HL-60/S4 (cell line): ENCODE data around the gene TMTC1.

Experiments
- in situ Hi-C: fragments of 300-500 bp; cut with MboI; formaldehyde crosslinking; loops from 2 replicates; pipeline ENCODE4 v1.14.3; 2022; ENCODE audit warnings: low sequenced_read_pairs

Gene TMTC1

DNA sequence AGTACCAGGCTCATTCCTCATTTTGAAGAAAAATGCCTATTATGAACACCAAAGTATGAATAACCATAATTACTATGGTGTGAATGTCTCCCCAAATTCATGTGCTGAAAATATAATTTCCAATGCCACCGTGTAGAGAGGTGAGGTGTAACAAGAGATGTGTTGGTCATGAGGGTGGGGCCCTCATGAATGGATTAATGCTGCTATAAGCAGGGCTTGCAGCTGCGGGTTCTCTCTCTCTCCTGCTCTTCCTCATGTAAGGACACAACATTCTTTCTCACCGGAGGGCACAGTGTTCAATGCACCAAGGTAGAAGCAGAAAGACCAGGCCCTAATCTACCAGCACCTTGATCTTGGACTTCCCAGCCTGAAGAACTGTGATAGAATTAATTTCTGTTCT lies 70.0 kb downstream of the TMTC1 start:
- in situ Hi-C loops = no loop called here

DNA sequence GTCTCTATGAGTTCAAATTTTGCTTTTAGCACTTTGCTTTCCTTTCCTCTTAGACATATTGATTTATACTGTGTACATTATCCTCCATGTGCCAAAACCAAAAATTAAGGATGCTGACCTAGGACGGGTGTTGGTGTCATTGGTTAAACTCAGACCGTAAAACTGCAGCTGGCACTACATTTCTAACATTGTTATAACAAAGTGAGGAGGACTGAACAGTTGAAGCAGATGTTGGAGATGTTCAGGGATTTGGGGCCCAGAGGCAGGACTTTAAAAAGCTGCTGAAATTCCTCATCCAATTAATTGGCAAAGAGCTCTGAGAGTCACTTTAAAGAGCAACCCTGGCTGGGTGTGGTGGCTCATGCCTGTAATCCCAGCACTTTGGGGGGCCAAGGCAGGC lies 72.4 kb downstream of the TMTC1 start:
- in situ Hi-C loops = no loop called here

DNA sequence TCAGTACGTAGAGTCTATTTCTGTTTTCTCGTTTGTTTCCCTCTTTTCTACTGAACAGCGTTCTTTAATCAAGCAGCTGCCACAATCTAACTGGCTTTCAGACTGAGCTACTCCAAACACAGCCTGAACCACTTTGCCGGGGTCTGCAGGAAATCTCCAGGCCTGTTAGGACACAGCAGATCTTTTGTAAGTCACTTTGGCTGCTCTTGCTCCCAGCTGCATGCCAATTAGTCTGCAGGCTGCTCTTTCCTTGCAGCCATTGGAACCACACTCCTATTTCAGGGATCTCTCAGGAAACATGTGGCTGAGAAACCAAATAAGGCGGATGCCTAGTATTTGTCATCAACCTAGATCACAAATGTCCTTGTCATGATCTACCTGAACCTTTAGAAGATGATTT lies 73.6 kb downstream of the TMTC1 start:
- in situ Hi-C loops = no loop called here

GRCh38 chr12:29709496-29710040 lies 74.2 kb downstream of the TMTC1 start:
- in situ Hi-C loops = no loop called here

DNA sequence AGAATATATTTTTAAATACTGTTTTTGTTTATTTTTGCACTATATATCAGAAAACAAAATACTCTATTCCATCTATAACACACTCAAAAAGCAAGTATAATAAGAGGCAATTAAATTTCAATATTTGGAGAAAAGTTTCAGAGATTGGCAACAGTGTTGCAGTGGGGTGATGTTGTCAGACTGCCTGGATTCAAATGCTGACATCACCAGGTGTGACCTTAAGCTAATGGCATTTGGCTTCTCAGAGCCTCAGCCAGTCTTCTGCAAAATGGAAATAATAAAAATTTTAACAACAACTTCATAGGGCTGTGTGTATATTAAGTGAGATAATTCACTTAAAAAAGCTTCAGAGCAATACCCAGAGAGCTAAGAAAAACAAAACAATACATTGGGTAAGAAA lies 74.7 kb downstream of the TMTC1 start:
- in situ Hi-C loops = no loop called here

DNA sequence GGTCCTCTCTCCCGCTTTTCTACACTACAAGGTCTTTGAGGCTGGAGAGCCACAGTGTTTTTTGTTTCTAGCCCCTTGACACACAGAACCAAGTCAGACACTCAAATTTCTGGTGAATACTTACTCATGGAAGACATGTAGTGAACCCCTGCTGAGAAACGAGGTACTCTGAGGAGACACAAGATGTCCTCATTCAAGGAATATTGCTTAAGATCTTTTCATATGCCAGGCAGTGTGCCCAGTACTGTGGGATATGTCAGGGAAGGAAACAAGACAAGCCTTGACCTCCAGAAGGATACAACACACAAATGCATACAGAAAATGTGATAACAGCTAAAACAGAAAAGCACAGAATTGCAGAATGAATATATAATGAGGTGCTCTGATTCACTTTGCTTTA lies 75.9 kb downstream of the TMTC1 start:
- in situ Hi-C loops = no loop called here

DNA sequence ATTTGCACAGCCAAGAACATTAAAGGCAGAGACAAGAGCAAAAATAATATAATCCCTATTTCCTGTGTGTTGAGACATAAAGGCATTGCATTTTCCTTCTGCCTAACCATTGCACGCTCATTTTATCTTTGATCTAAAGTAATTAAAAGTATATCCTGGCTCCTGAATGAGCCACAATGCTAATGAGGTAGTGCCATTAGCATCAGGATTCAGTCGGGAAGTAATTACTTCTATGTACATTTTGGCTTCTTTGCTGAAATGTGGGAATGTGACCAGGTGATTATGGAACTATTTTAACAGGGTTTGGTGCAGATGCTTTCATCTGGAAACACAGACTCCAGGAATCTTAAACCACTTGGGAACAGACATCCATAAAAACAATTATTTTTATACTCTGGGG lies 77.4 kb downstream of the TMTC1 start:
- in situ Hi-C loops = no loop called here

- in situ Hi-C loops = no loop called here
These were observed 80.2 kb downstream of the TMTC1 start for GRCh38 chr12:29703528-29703927.

- in situ Hi-C loops = no loop called here
These were observed 80.8 kb downstream of the TMTC1 start for GRCh38 chr12:29702972-29703371.

DNA sequence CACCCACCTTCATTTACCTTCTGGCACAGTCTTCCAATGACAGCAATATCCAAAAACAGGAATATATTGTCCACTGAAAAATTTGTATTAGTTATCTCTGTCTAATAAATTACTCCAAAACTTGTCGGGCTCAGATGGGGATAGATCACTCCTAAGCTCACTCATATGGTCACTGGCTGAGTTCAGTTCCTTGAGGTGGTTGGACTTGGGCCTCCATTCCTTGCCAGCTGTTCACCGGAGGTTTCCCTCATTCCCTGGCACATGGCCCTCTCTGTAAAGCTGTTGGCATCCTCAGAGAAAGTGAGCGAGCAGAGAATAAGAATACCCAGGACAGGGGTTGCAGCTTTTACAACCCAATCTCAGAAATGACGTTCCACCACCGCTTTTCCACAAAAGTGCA lies 81.5 kb downstream of the TMTC1 start:
- in situ Hi-C loops = no loop called here

DNA sequence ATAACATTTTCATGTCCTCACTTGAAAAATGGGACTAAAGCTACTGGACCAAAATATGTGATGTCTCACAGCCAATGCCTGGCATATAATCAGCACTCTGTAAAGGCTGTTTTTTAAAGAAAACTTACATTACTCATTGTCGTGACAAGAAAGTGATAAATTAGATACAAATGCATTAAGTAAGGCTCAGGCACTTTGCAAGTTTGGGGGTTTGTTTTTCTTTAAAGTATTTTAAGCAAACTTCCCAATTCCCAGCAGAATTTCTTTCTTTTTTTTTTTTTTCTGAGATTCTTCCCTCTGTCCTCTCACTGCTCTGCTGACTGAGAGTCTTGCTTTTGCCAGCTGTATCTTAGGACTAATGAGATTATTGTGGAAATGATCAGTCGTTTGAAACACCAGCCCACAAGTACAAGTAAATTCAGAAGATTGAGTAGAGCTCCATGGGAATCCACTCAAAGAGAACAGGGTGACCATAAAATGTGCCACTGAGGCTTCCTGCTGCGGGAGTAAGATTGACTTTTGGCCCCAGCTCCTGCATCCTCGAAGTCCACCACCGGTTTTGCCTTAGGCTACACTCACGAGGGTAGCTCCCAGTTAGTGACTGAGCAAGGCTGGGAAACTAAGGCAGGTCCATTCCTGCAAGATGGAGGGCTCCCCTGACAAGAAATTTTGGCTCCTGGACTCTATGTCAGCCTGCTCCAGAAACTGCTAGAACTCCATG lies 82.8 kb downstream of the TMTC1 start:
- in situ Hi-C loops = no loop called here

- in situ Hi-C loops = no loop called here
These were observed 85.0 kb downstream of the TMTC1 start for GRCh38 chr12:29698756-29699155.

GRCh38 chr12:29695800-29696199 lies 87.9 kb downstream of the TMTC1 start:
- in situ Hi-C loops = no loop called here

GRCh38 chr12:29695026-29695425 lies 88.7 kb downstream of the TMTC1 start:
- in situ Hi-C loops = no loop called here

- in situ Hi-C loops = no loop called here
These were observed 89.7 kb downstream of the TMTC1 start for GRCh38 chr12:29694002-29694401.

DNA sequence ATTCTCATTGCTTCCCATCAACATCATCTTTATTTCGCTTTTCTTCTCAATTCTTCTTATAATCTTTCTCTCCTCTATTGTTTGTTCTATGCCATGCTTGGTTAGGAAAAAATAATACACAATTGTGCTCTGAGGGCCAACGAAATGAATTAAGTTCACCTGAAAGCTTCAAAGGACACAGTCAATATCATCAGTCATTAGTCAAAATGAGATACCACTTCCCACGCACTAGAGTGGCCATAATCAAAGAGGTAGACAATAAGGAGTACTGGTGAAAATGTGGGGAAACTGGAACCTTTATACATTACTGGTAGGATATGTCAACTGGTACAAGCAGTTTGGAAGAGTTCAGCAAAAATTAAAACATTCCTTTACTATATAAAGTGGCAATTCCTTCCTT lies 91.5 kb downstream of the TMTC1 start:
- in situ Hi-C loops = no loop called here

DNA sequence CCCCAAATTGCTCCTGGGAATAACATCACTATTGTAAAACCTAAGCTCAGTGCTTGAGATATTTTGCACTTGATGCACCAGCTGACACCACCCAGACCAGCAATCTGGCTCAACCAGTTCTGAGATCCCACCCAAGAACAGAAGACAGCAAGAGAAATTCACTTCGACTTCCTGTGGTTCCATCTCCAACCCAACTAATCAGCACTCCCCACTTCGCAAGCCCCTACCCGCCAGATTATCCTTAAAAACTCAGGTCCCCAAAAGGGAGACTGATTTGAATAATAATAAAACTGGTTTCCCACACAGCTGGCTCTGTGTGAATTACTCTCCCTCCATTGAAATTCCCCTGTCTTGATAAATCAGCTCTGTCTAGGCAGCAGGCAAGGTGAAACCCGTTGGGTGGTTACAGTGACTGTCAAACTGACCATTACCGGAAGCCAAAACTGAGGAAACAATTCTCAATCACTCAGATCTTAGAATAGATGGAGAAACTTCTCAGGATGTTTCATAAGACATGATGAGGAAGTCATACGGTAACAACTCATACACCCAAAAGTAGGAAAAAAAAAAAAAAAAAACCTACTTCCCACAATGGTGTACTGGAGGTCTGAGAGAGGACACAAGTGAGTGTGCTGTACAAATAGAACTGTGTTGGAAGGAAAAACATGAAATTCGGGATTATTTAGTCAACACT lies 92.4 kb downstream of the TMTC1 start:
- in situ Hi-C loops = no loop called here

DNA sequence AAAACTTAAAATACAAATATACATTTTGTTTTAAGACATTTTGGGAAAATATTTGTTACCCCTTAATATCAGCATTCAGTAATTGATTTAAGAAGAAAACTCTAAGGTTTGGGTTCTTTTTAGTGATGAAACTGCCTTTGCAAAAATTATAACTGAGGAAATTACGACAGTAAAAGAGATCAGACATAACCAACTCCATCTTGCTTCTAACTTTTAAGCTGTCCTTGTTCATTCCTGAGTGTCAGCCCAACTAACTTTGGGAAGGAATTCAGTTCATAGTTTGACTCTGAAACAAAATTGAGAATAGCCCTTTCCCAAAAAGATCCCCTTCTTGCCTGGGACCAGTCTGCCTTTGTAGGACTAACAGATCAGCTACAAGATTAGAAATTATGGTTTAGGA lies 93.0 kb downstream of the TMTC1 start:
- in situ Hi-C loops = no loop called here

DNA sequence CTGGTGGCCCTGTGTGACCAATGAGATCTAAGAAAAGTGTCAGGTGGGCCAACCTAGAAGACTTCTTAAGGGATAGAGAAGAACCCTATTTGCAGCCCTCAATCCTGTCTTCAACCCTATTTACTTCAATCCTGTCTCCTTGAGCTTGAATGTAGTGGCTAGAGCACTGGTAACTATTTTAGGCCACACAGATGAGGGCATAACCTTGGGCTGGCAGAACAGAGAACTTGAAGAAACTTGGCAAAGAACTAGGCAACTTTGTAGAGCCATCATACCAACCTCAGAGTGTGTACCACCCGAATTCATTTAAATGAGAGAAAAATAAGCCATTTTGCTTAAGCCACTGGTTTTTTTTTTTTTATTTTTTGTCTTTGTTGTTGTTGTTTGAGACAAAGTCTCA lies 94.8 kb downstream of the TMTC1 start:
- in situ Hi-C loops = no loop called here

DNA sequence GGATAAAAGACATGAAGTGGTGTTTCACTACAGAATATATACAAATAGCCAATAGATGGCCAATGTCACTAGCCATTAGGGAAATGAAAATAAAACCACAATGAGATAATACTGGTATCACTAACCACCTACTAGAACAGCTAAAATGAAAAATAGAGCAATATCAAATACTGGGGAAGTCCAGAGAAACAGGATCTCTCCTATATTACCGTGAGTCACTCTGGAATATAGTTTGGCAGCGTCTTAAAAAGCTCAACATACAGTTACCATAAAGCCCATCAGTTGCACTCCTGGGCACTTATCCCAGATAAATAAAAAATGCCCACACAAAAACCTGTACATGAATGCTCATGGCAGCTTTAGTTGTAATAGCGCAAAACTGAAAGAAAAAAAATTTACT lies 101.7 kb downstream of the TMTC1 start:
- in situ Hi-C loops = no loop called here

GRCh38 chr12:29681370-29681769 lies 102.4 kb downstream of the TMTC1 start:
- in situ Hi-C loops = no loop called here

DNA sequence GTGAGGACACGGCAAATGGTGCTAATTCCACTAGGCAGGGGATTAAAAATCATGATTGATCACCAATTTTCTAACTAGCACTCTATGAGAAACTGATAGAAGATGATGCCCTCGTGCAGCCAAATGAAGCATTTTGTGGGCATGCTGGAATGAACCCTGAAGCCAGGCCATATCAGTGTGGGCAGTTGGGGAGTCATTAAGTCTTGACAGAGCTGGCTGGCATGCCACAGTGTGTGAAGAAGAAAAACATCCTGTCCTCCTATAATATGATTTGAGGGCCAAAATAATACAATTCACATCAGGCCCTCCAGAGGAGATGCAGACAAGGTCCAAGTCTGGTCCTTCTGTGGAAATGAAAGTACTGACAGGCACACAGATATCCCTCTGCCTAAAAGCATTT lies 107.1 kb downstream of the TMTC1 start:
- in situ Hi-C loops = no loop called here
